Measurements from ENCODE around the gene PRPF8.

Gene PRPF8

GRCh38 chr17:1639549-1640180, 45.0 kb downstream of the PRPF8 start:
- no peak overlapping the region for H3K27ac ChIP-seq (replicated peaks)
- no peak for TF ChIP-seq GABPA (IDR thresholded peaks at IDR 0.05; ENCODE audit: low read depth)
- no peak for TF ChIP-seq REST (IDR thresholded peaks at IDR 0.05; ENCODE audit: insufficient replicate concordance, low read depth)
- TF ChIP-seq SPI1 (IDR thresholded peaks at IDR 0.05; ENCODE audit: borderline replicate concordance, low read depth), result no peak
- TF ChIP-seq, protein P1, sequence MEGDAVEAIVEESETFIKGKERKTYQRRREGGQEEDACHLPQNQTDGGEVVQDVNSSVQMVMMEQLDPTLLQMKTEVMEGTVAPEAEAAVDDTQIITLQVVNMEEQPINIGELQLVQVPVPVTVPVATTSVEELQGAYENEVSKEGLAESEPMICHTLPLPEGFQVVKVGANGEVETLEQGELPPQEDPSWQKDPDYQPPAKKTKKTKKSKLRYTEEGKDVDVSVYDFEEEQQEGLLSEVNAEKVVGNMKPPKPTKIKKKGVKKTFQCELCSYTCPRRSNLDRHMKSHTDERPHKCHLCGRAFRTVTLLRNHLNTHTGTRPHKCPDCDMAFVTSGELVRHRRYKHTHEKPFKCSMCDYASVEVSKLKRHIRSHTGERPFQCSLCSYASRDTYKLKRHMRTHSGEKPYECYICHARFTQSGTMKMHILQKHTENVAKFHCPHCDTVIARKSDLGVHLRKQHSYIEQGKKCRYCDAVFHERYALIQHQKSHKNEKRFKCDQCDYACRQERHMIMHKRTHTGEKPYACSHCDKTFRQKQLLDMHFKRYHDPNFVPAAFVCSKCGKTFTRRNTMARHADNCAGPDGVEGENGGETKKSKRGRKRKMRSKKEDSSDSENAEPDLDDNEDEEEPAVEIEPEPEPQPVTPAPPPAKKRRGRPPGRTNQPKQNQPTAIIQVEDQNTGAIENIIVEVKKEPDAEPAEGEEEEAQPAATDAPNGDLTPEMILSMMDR (IDR thresholded peaks at IDR 0.05; ENCODE audit: insufficient read depth, low read length), result no peak
- TF ChIP-seq POLR2AphosphoS5 (IDR thresholded peaks at IDR 0.05; ENCODE audit: low read depth), result no peak

GRCh38 chr17:1638624-1639300, 45.9 kb downstream of the PRPF8 start:
- H3K27ac ChIP-seq (replicated peaks), result no peak overlapping the region
- H3K4me3 ChIP-seq (replicated peaks; ENCODE audit: insufficient read depth, low read length), result no peak overlapping the region
- TF ChIP-seq REST (IDR thresholded peaks at IDR 0.05; ENCODE audit: insufficient replicate concordance, low read depth), result no peak
- no peak for TF ChIP-seq POLR2AphosphoS5 (IDR thresholded peaks at IDR 0.05; ENCODE audit: low read depth)
- TF ChIP-seq SPI1 (IDR thresholded peaks at IDR 0.05; ENCODE audit: borderline replicate concordance, low read depth), result no peak
- TF ChIP-seq GABPA (IDR thresholded peaks at IDR 0.05; ENCODE audit: low read depth), result no peak
- TF ChIP-seq, protein P1 (IDR thresholded peaks at IDR 0.05; ENCODE audit: insufficient read depth, low read length), result no peak
- H3K27me3 ChIP-seq (ENCODE audit: insufficient read depth, poor library complexity, severe bottlenecking), result no peaks in the 10 kb centered on the region
- no peak for DNase-seq (ENCODE audit: low read depth in 1 of 2, low spot score in 1 of 2)

More at GRCh38 chr17:1639549-1640180, 45.0 kb downstream of the PRPF8 start:
- no peak for DNase-seq (ENCODE audit: low read depth in 1 of 2, low spot score in 1 of 2)
- Histone ChIP-seq H3K4me3 (replicated peaks; ENCODE audit: insufficient read depth, low read length) (no peak overlapping the region), H3K27me3 (ENCODE audit: insufficient read depth, poor library complexity, severe bottlenecking) (no peaks in the 10 kb centered on the region)

- DNase-seq (ENCODE audit: low read depth in 1 of 2, low spot score in 1 of 2), result peak in 1 of 2 experiments; percentile 12
- Histone ChIP-seq H3K27ac (replicated peaks) (no peak overlapping the region), H3K27me3 (ENCODE audit: insufficient read depth, poor library complexity, severe bottlenecking) (no peaks in the 10 kb centered on the region), H3K4me3 (replicated peaks; ENCODE audit: insufficient read depth, low read length) (no peak overlapping the region)
- no peak for TF ChIP-seq POLR2AphosphoS5 (IDR thresholded peaks at IDR 0.05; ENCODE audit: low read depth)
- TF ChIP-seq, protein P1 (IDR thresholded peaks at IDR 0.05; ENCODE audit: insufficient read depth, low read length), result no peak
- no peak for TF ChIP-seq SPI1 (IDR thresholded peaks at IDR 0.05; ENCODE audit: borderline replicate concordance, low read depth)
- no peak for TF ChIP-seq REST (IDR thresholded peaks at IDR 0.05; ENCODE audit: insufficient replicate concordance, low read depth)
- no peak for TF ChIP-seq GABPA (IDR thresholded peaks at IDR 0.05; ENCODE audit: low read depth)
Measured at GRCh38 chr17:1638171-1638590, 46.5 kb downstream of the PRPF8 start.
